ENCODE measurements around the gene SLC24A4.

- TF ChIP-seq, protein P1, sequence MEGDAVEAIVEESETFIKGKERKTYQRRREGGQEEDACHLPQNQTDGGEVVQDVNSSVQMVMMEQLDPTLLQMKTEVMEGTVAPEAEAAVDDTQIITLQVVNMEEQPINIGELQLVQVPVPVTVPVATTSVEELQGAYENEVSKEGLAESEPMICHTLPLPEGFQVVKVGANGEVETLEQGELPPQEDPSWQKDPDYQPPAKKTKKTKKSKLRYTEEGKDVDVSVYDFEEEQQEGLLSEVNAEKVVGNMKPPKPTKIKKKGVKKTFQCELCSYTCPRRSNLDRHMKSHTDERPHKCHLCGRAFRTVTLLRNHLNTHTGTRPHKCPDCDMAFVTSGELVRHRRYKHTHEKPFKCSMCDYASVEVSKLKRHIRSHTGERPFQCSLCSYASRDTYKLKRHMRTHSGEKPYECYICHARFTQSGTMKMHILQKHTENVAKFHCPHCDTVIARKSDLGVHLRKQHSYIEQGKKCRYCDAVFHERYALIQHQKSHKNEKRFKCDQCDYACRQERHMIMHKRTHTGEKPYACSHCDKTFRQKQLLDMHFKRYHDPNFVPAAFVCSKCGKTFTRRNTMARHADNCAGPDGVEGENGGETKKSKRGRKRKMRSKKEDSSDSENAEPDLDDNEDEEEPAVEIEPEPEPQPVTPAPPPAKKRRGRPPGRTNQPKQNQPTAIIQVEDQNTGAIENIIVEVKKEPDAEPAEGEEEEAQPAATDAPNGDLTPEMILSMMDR (optimal IDR thresholded peaks at IDR 0.05 in 1 of 3, IDR thresholded peaks at IDR 0.05 in 1 of 3, conservative IDR thresholded peaks at IDR 0.05 in 1 of 3; ENCODE audit: extremely low read depth in 1 of 3, insufficient read depth in 2 of 3, low read length in 3 of 3) = no peak
- no peak for TF ChIP-seq EZH2 (IDR thresholded peaks at IDR 0.05; ENCODE audit: low read length)
Measured at GRCh38 chr14:92316937-92317336, 6.0 kb upstream of the SLC24A4 start.
